Stimulated activated CD8-positive, alpha-beta memory T cell treated with anti-CD3 and anti-CD28 coated beads, Interleukin-7, amount 100 ng/mL, for 1 hour (primary cell): Measurements from ENCODE around the gene TREML4.

Experiments
- DNase-seq, 2 donors: peaks; one replicate each; pipeline ENCODE4 v3.0.0-alpha.2; 2020; ENCODE audit warnings: low read depth in 2 of 2

The TREML4 gene

GRCh38 chr6:41252401-41253169 is 24.4 kb downstream of the TREML4 start:
- no peak for DNase-seq

GRCh38 chr6:41255110-41255509 is 27.0 kb downstream of the TREML4 start:
- no peak for DNase-seq

GRCh38 chr6:41255638-41256246 is 27.6 kb downstream of the TREML4 start:
- DNase-seq: no peak

- DNase-seq: no peak
Observed at GRCh38 chr6:41256383-41256782, 28.2 kb downstream of the TREML4 start.

- no peak for DNase-seq
Observed at GRCh38 chr6:41257369-41258195, 29.4 kb downstream of the TREML4 start.

GRCh38 chr6:41258196-41258493 is 30.0 kb downstream of the TREML4 start:
- no peak for DNase-seq

- DNase-seq: no peak
Observed at GRCh38 chr6:41262401-41262800, 34.3 kb downstream of the TREML4 start.

- no peak for DNase-seq
Observed at GRCh38 chr6:41263267-41263666, 35.1 kb downstream of the TREML4 start.

- DNase-seq: no peak
Observed at GRCh38 chr6:41266541-41266940, 38.4 kb downstream of the TREML4 start.

GRCh38 chr6:41268478-41268877 is 40.3 kb downstream of the TREML4 start:
- no peak for DNase-seq

GRCh38 chr6:41269166-41269565 is 41.0 kb downstream of the TREML4 start:
- DNase-seq: no peak

GRCh38 chr6:41269716-41270115 is 41.6 kb downstream of the TREML4 start:
- no peak for DNase-seq

GRCh38 chr6:41271901-41272395 is 43.8 kb downstream of the TREML4 start:
- DNase-seq: no peak

- no peak for DNase-seq
Observed at GRCh38 chr6:41272591-41273240, 44.6 kb downstream of the TREML4 start.

- no peak for DNase-seq
Observed at GRCh38 chr6:41273714-41274113, 45.6 kb downstream of the TREML4 start.

GRCh38 chr6:41274256-41274655 is 46.1 kb downstream of the TREML4 start:
- no peak for DNase-seq

GRCh38 chr6:41275489-41275888 is 47.3 kb downstream of the TREML4 start:
- DNase-seq: no peak

- DNase-seq: no peak
Observed at GRCh38 chr6:41277605-41278004, 49.5 kb downstream of the TREML4 start.

GRCh38 chr6:41278699-41279405 is 50.7 kb downstream of the TREML4 start:
- peak; percentile 33 to 49 for DNase-seq

- DNase-seq: no peak
Observed at GRCh38 chr6:41280381-41281057, 52.4 kb downstream of the TREML4 start.

GRCh38 chr6:41283600-41283999 is 55.5 kb downstream of the TREML4 start:
- no peak for DNase-seq
